Measurements from ENCODE around the gene CDC25B. TPM values are rescaled to one million over a fixed set of nuclear protein-coding genes. Genes with fewer than 3 reads are reported as not detected.

The CDC25B gene
- total and polyA plus RNA-seq, 2 of the 13 experiments (the other 11 are each of a cell fraction or from before 2014, with no cell fraction given): 14.5 to 19.4 TPM

- no peak overlapping the region for H3K27ac ChIP-seq (ENCODE audit: extremely low read length, insufficient read depth, low read length)
- no TSS peak for BruUV-seq (replicated peaks)
Observed at GRCh38 chr20:3775457-3776108, 20.5 kb upstream of the CDC25B start.

More at GRCh38 chr20:3775457-3776108, 20.5 kb upstream of the CDC25B start:
- TF ChIP-seq EZH2 (conservative IDR thresholded peaks at IDR 0.05; ENCODE audit: low read depth, low read length): no peak
- no peak for TF ChIP-seq ATRX (CRISPR knock-in tag; IDR thresholded peaks at IDR 0.05; ENCODE audit: borderline replicate concordance)
- no peak for TF ChIP-seq CAMTA2 (CRISPR knock-in tag; IDR thresholded peaks at IDR 0.05; ENCODE audit: borderline replicate concordance)
- TF ChIP-seq ZNF251 (CRISPR knock-in tag; IDR thresholded peaks at IDR 0.05): no peak
- no peak for TF ChIP-seq FOXC1 (CRISPR knock-in tag; IDR thresholded peaks at IDR 0.05; ENCODE audit: borderline replicate concordance)
- TF ChIP-seq ZBTB3 (CRISPR knock-in tag; IDR thresholded peaks at IDR 0.05; ENCODE audit: borderline replicate concordance, low read depth): no peak
- TF ChIP-seq, protein P1, sequence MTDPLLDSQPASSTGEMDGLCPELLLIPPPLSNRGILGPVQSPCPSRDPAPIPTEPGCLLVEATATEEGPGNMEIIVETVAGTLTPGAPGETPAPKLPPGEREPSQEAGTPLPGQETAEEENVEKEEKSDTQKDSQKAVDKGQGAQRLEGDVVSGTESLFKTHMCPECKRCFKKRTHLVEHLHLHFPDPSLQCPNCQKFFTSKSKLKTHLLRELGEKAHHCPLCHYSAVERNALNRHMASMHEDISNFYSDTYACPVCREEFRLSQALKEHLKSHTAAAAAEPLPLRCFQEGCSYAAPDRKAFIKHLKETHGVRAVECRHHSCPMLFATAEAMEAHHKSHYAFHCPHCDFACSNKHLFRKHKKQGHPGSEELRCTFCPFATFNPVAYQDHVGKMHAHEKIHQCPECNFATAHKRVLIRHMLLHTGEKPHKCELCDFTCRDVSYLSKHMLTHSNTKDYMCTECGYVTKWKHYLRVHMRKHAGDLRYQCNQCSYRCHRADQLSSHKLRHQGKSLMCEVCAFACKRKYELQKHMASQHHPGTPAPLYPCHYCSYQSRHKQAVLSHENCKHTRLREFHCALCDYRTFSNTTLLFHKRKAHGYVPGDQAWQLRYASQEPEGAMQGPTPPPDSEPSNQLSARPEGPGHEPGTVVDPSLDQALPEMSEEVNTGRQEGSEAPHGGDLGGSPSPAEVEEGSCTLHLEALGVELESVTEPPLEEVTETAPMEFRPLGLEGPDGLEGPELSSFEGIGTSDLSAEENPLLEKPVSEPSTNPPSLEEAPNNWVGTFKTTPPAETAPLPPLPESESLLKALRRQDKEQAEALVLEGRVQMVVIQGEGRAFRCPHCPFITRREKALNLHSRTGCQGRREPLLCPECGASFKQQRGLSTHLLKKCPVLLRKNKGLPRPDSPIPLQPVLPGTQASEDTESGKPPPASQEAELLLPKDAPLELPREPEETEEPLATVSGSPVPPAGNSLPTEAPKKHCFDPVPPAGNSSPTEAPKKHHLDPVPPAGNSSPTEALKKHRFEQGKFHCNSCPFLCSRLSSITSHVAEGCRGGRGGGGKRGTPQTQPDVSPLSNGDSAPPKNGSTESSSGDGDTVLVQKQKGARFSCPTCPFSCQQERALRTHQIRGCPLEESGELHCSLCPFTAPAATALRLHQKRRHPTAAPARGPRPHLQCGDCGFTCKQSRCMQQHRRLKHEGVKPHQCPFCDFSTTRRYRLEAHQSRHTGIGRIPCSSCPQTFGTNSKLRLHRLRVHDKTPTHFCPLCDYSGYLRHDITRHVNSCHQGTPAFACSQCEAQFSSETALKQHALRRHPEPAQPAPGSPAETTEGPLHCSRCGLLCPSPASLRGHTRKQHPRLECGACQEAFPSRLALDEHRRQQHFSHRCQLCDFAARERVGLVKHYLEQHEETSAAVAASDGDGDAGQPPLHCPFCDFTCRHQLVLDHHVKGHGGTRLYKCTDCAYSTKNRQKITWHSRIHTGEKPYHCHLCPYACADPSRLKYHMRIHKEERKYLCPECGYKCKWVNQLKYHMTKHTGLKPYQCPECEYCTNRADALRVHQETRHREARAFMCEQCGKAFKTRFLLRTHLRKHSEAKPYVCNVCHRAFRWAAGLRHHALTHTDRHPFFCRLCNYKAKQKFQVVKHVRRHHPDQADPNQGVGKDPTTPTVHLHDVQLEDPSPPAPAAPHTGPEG (CRISPR knock-in tag; IDR thresholded peaks at IDR 0.05): no peak
- no peak for TF ChIP-seq ZNF274 (CRISPR knock-in tag; IDR thresholded peaks at IDR 0.05)
- no peak for TF ChIP-seq SRSF1 (optimal IDR thresholded peaks at IDR 0.05; ENCODE audit: low read depth, low read length)
- no peak for TF ChIP-seq ZNF333 (CRISPR knock-in tag; IDR thresholded peaks at IDR 0.05; ENCODE audit: borderline replicate concordance)
- no peak for TF ChIP-seq MYPOP (CRISPR knock-in tag; IDR thresholded peaks at IDR 0.05)
- CTCF ChIA-PET (ENCODE audit: low intra/inter-chr PET ratio, low total read pairs): no interaction called here
- Histone ChIP-seq H3K4me3 (replicated peaks in 1 of 3; ENCODE audit: insufficient read depth in 1 of 3, low read depth in 2 of 3, low read length in 3 of 3) (no peak overlapping the region), H3K79me2 (ENCODE audit: insufficient read depth, low read length) (no peaks in the 10 kb centered on the region), H3K9ac (ENCODE audit: insufficient read depth, low read depth, low read length) (no peak overlapping the region), H2AFZ (ENCODE audit: low read length) (no peak overlapping the region), H3K4me1 (ENCODE audit: insufficient read depth, low read length) (peaks cover 36% of the 10 kb centered on the region), H4K20me1 (ENCODE audit: insufficient read depth, low read length) (no peaks in the 10 kb centered on the region), H3K27me3 (ENCODE audit: control insufficient read depth in 1 of 2, insufficient read depth in 2 of 2, low read length in 2 of 2) (peaks cover 2 to 36% of the 10 kb centered on the region in 2 experiments), H3K9me3 (ENCODE audit: low read length) (no peaks in the 10 kb centered on the region), H3K4me2 (ENCODE audit: low read depth, low read length) (no peak overlapping the region), H3K36me3 (replicated peaks in 1 of 2; ENCODE audit: control insufficient read depth in 1 of 2, insufficient read depth in 2 of 2, low read length in 2 of 2) (no peaks in the 10 kb centered on the region)
- in situ Hi-C loops (cut with HindIII; ENCODE audit: extremely low pct_ligation_motif_present, low pct_unique_long_range_greater_than_20kb): no loop called here
- intact Hi-C loops (cut with micrococcal nuclease; ENCODE audit: unreplicated experiment): no loop called here
- no peak for FAIRE-seq
- DNase-seq (ENCODE audit: low spot score): no peak
- no peak for ATAC-seq
- POLR2A ChIA-PET: no interaction called here
- 3% methylated on average over 3 of the region's 4 CpGs for WGBS (ENCODE audit: low lambda C conversion rate)

Measured in HepG2 (cell line).